ENCODE measurements around the gene PPFIBP2. TPM values are rescaled to one million over a fixed set of nuclear protein-coding genes. Genes with fewer than 3 reads are reported as not detected.

The PPFIBP2 gene
- total RNA-seq, 1 donor from 2014 or later = 19.9 TPM

GRCh38 chr11:7696424-7696823 lies 182.6 kb downstream of the PPFIBP2 start:
- ATAC-seq (no peak), DNase-seq (no peak)
- intact Hi-C loops (cut with micrococcal nuclease) = no loop called here

Other genes starting within 250 kb of the PPFIBP2 start
- gene OLFML1, start 28.5 kb upstream of the PPFIBP2 start, total RNA-seq = 5.7 TPM
- 1.2 TPM for gene CYB5R2, start 159.5 kb downstream of the PPFIBP2 start, total RNA-seq
- not detected for gene OVCH2, start 192.5 kb downstream of the PPFIBP2 start, total RNA-seq

All from left ventricle myocardium superior (tissue), 1 donor.